Coronary artery (tissue), 2 donors: Measurements from ENCODE around the gene AQP5.

Experiments
- DNase-seq: peaks from one replicate; pipeline ENCODE4 v3.0.0-alpha.2; 2017; ENCODE audit warnings: low spot score
- H3K27ac ChIP-seq, 2 donors: fragments of 200-600 bp; sonication (generic); one replicate each; pipeline ENCODE4 v1.5.1; 2016 to 2019
- H3K4me3 ChIP-seq: fragments of 200-600 bp; sonication (generic); 2 replicates; pipeline ENCODE4 v1.5.1; 2016; ENCODE audit warnings: mild to moderate bottlenecking, moderate library complexity
- CTCF ChIP-seq: fragments of 200-600 bp; sonication (generic); IDR thresholded peaks from one replicate; pipeline ENCODE4 v1.5.1; 2019; ENCODE audit warnings: antibody characterized with exemption

The AQP5 gene

GRCh38 chr12:49961111-49961922 lies at the start of gene AQP5:
AQP5 (plus strand) TSS chr12:49961872; CDS start chr12:49962018, 146 bp downstream.
- TF ChIP-seq CTCF, result no peak
- H3K4me3 ChIP-seq, result peak within 1 kb of the TSS; percentile 68
- no peak for DNase-seq
- H3K27ac ChIP-seq, result peak within 1 kb of the TSS in 1 of 2 donors; percentile 11

GRCh38 chr12:49912345-49913255 lies 49.1 kb upstream of the AQP5 start:
- Histone ChIP-seq H3K4me3 (no peak overlapping the region), H3K27ac (peak overlapping the region in 1 of 2 donors; percentile 10)
- no peak for TF ChIP-seq CTCF
- peak; percentile 70 for DNase-seq

- TF ChIP-seq CTCF, result no peak
- no peak overlapping the region for H3K4me3 ChIP-seq
- DNase-seq, result peak; percentile 63
- no peak overlapping the region for H3K27ac ChIP-seq
Observed at GRCh38 chr12:49916129-49916919, 45.3 kb upstream of the AQP5 start.

GRCh38 chr12:49917166-49917787 lies 44.4 kb upstream of the AQP5 start:
- Histone ChIP-seq H3K27ac (no peak overlapping the region), H3K4me3 (no peak overlapping the region)
- no peak for TF ChIP-seq CTCF
- no peak for DNase-seq

- peak; percentile 46 for DNase-seq
- Histone ChIP-seq H3K27ac (no peak overlapping the region), H3K4me3 (no peak overlapping the region)
- TF ChIP-seq CTCF, result no peak
Observed at GRCh38 chr12:49917788-49918173, 43.9 kb upstream of the AQP5 start.

- peak overlapping the region in 1 of 2 donors; percentile 65 for H3K27ac ChIP-seq
- peak; percentile 67 for DNase-seq
- TF ChIP-seq CTCF, result no peak
- H3K4me3 ChIP-seq, result no peak overlapping the region
Observed at GRCh38 chr12:49920241-49920914, 41.3 kb upstream of the AQP5 start.
